ENCODE results near the gene NEMP1. TPM values are rescaled to one million over a fixed set of nuclear protein-coding genes. Genes with fewer than 3 reads are reported as not detected.

NEMP1 gene
- polyA plus RNA-seq, 1 donor from 2014 or later: 6.8 TPM

GRCh38 chr12:57101892-57102695, 23.5 kb upstream of the NEMP1 start:
- Histone ChIP-seq H3K36me3 (ENCODE audit: insufficient read depth, low read length) (no peaks in the 10 kb centered on the region), H3F3A (ENCODE audit: insufficient read depth, low read length, poor library complexity, severe bottlenecking) (no peaks in the 10 kb centered on the region), H3K9me2 (ENCODE audit: insufficient read depth, low read length) (no peaks in the 10 kb centered on the region), H2AFZ (ENCODE audit: low read depth, low read length) (no peak overlapping the region), H3K79me2 (replicated peaks; ENCODE audit: insufficient read depth, low read length) (no peaks in the 10 kb centered on the region), H3K27ac (ENCODE audit: low read length) (no peak overlapping the region), H3K4me3 (ENCODE audit: low read length) (no peak overlapping the region), H3K9ac (ENCODE audit: low read length) (no peak overlapping the region), H4K20me1 (ENCODE audit: insufficient read depth) (no peaks in the 10 kb centered on the region), H3K9me3 (ENCODE audit: low read length) (no peaks in the 10 kb centered on the region), H3K4me2 (ENCODE audit: low read length) (no peak overlapping the region), H3K27me3 (ENCODE audit: insufficient read depth, low read depth, low read length) (no peaks in the 10 kb centered on the region)
- TF ChIP-seq TAF1 (IDR thresholded peaks at IDR 0.05; ENCODE audit: low read depth) (no peak), POLR2AphosphoS5 (IDR thresholded peaks at IDR 0.05) (no peak), MXI1 (conservative IDR thresholded peaks at IDR 0.05; ENCODE audit: poor library complexity, severe bottlenecking) (no peak), SMC3 (conservative IDR thresholded peaks at IDR 0.05; ENCODE audit: poor library complexity) (no peak), RAD21 (conservative IDR thresholded peaks at IDR 0.05) (no peak), EZH2 (IDR thresholded peaks at IDR 0.05; ENCODE audit: borderline replicate concordance, insufficient read depth, low read length, poor library complexity, severe bottlenecking) (no peak), CTCF (IDR thresholded peaks at IDR 0.05; ENCODE audit: poor library complexity, severe bottlenecking) (no peak), EP300 (conservative IDR thresholded peaks at IDR 0.05; ENCODE audit: poor library complexity, severe bottlenecking) (no peak)
- TF ChIP-seq, protein P1, sequence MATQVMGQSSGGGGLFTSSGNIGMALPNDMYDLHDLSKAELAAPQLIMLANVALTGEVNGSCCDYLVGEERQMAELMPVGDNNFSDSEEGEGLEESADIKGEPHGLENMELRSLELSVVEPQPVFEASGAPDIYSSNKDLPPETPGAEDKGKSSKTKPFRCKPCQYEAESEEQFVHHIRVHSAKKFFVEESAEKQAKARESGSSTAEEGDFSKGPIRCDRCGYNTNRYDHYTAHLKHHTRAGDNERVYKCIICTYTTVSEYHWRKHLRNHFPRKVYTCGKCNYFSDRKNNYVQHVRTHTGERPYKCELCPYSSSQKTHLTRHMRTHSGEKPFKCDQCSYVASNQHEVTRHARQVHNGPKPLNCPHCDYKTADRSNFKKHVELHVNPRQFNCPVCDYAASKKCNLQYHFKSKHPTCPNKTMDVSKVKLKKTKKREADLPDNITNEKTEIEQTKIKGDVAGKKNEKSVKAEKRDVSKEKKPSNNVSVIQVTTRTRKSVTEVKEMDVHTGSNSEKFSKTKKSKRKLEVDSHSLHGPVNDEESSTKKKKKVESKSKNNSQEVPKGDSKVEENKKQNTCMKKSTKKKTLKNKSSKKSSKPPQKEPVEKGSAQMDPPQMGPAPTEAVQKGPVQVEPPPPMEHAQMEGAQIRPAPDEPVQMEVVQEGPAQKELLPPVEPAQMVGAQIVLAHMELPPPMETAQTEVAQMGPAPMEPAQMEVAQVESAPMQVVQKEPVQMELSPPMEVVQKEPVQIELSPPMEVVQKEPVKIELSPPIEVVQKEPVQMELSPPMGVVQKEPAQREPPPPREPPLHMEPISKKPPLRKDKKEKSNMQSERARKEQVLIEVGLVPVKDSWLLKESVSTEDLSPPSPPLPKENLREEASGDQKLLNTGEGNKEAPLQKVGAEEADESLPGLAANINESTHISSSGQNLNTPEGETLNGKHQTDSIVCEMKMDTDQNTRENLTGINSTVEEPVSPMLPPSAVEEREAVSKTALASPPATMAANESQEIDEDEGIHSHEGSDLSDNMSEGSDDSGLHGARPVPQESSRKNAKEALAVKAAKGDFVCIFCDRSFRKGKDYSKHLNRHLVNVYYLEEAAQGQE (IDR thresholded peaks at IDR 0.05; ENCODE audit: borderline replicate concordance): no peak

DNA sequence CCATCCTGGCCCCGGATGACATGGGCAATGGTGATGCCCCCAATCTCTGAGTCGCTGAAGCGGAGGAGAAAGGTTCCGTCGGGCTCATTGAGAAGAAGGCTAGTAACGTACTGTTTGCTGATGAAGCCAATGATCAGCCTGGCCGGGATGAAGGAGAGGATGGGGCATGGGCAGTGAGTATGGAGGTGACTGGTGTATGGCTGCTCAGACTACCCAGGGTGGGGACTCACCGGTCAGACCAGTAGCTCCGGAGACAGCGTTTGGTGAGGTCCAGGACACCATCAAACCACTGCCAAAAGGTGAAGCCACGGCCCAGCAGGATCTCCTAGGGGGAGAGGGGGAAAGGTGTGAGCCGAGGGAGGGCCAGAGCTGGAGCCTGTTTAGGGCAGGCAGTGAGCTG, 21.2 kb upstream of the NEMP1 start:
- no peak overlapping the region for H3K27ac ChIP-seq (ENCODE audit: low read length)

More for the DNA sequence above, 21.2 kb upstream of the NEMP1 start:
- no peak overlapping the region for H2AFZ ChIP-seq (ENCODE audit: low read depth, low read length)
- no peaks in the 10 kb centered on the region for H3K9me3 ChIP-seq (ENCODE audit: low read length)
- no peak for TF ChIP-seq MXI1 (conservative IDR thresholded peaks at IDR 0.05; ENCODE audit: poor library complexity, severe bottlenecking)
- TF ChIP-seq EP300 (conservative IDR thresholded peaks at IDR 0.05; ENCODE audit: poor library complexity, severe bottlenecking): no peak
- TF ChIP-seq POLR2AphosphoS5 (IDR thresholded peaks at IDR 0.05): no peak
- TF ChIP-seq EZH2 (IDR thresholded peaks at IDR 0.05; ENCODE audit: borderline replicate concordance, insufficient read depth, low read length, poor library complexity, severe bottlenecking): no peak
- TF ChIP-seq CTCF (IDR thresholded peaks at IDR 0.05; ENCODE audit: poor library complexity, severe bottlenecking): no peak
- no peak for TF ChIP-seq SMC3 (conservative IDR thresholded peaks at IDR 0.05; ENCODE audit: poor library complexity)
- TF ChIP-seq TAF1 (IDR thresholded peaks at IDR 0.05; ENCODE audit: low read depth): no peak
- H3K9ac ChIP-seq (ENCODE audit: low read length): no peak overlapping the region
- H4K20me1 ChIP-seq (ENCODE audit: insufficient read depth): no peaks in the 10 kb centered on the region
- H3K36me3 ChIP-seq (ENCODE audit: insufficient read depth, low read length): no peaks in the 10 kb centered on the region
- no peak overlapping the region for H3K4me2 ChIP-seq (ENCODE audit: low read length)
- H3F3A ChIP-seq (ENCODE audit: insufficient read depth, low read length, poor library complexity, severe bottlenecking): no peaks in the 10 kb centered on the region
- H3K79me2 ChIP-seq (replicated peaks; ENCODE audit: insufficient read depth, low read length): no peaks in the 10 kb centered on the region
- no peaks in the 10 kb centered on the region for H3K9me2 ChIP-seq (ENCODE audit: insufficient read depth, low read length)
- no peaks in the 10 kb centered on the region for H3K27me3 ChIP-seq (ENCODE audit: insufficient read depth, low read depth, low read length)
- no peak overlapping the region for H3K4me3 ChIP-seq (ENCODE audit: low read length)
